Measurements from ENCODE around the gene TMPO.
"Not testable (repeated sequence)": the region's sequence is repeated elsewhere in the genome, so short reads cannot be mapped to it uniquely, and the experiment has no call there.

- TF ChIP-seq POLR2A, CTCF (IDR thresholded peaks at IDR 0.05): not testable (repeated sequence)
Measured at GRCh38 chr12:98558097-98558496, 42.7 kb downstream of the TMPO start.
